Esophagus squamous epithelium (tissue), 5 donors: ENCODE results near the gene MTF1. TPM values are rescaled to one million over a fixed set of nuclear protein-coding genes. Genes with fewer than 3 reads are reported as not detected.
A peak's percentile ranks its signal among the peaks of the same experiment; 100 is the strongest.
"Not testable (repeated sequence)": the region's sequence is repeated elsewhere in the genome, so short reads cannot be mapped to it uniquely, and the experiment has no call there.

Source experiments
- DNase-seq: peaks from one replicate; lab custom pipeline; 2025; lab: John Stamatoyannopoulos, UW
- H3K27ac ChIP-seq, 4 donors: fragments of 200-600 bp; sonication (generic); one replicate each; pipeline ENCODE4 v1.5.1; 2016 to 2019; ENCODE audit warnings: mild to moderate bottlenecking in 1 of 4
- H3K27me3 ChIP-seq, 4 donors: fragments of 200-600 bp; sonication (generic); 1 replicate in 3 of 4; 2 replicates in 1 of 4; pipeline versions ENCODE4 v1.5.1 to v1.6.0; 2017 to 2021; ENCODE audit warnings: antibody characterized with exemption in 1 of 4
- H3K36me3 ChIP-seq, 3 donors: fragments of 200-600 bp; sonication (generic); one replicate each; pipeline ENCODE4 v1.5.1; 2016 to 2019
- H3K4me1 ChIP-seq, 3 donors: fragments of 200-600 bp; sonication (generic); one replicate each; pipeline ENCODE4 v1.5.1; 2017 to 2019
- H3K4me3 ChIP-seq, 4 donors: fragments of 200-600 bp; sonication (generic); 1 replicate in 3 of 4; 2 replicates in 1 of 4; pipeline ENCODE4 v1.5.1; 2016 to 2019; ENCODE audit warnings: mild to moderate bottlenecking in 2 of 4, moderate library complexity in 1 of 4
- H3K9me3 ChIP-seq, 3 donors: fragments of 200-600 bp; sonication (generic); one replicate each; pipeline ENCODE4 v1.5.1; 2016 to 2019
- CTCF ChIP-seq, 6 experiments: fragments of 450-650 bp in 4 of 6; fragments of 200-600 bp in 2 of 6; sonication (generic) in 2 of 6; IDR thresholded peaks; one replicate each; pipeline ENCODE4 v1.5.1; 2016 to 2019; ENCODE audit warnings: antibody characterized with exemption in 6 of 6, mild to moderate bottlenecking in 4 of 6, moderate library complexity in 4 of 6
- POLR2A ChIP-seq, 4 donors: fragments of 450-650 bp; IDR thresholded peaks; one replicate each; pipeline ENCODE4 v1.6.1; 2017; ENCODE audit warnings: antibody characterized with exemption in 4 of 4, mild to moderate bottlenecking in 4 of 4, moderate library complexity in 3 of 4
- WGBS, 2 donors: methylation state at CpG; one replicate each; pipeline ENCODE4 v1.1.5; 2018; 5-methylcytosine and 5-hydroxymethylcytosine counted together
- intact Hi-C: fragments of 100-400 bp; cut with DNase I; formaldehyde crosslinking; loops from one replicate; pipeline ENCODE4 v1.15.0; 2022
- total RNA-seq, 4 donors: library from RNA; depleted of rRNA; stranded (reverse); fragments of >200 nt; gene quantifications; one replicate each; pipeline ENCODE4 v1.1.0, GENCODE V29; 2016
- donor health status: DM: yes; HTN: yes; CAD: no.

Gene MTF1
- 10 to 100 TPM in 2 of 4 donors, 1 to 10 TPM in 2; 6.3 to 13.4 (median 9.9) TPM for total RNA-seq

- no peaks in the 10 kb centered on the region for H3K27me3 ChIP-seq
- 0% methylated on average over 17 to 31 of the region's 61 CpGs for WGBS, 2 donors
- intact Hi-C loops: loop anchor here (5.0 kb wide), 1 partner anchor 52 kb away; the partner anchor contains the start of genes C1orf122 and YRDC
Measured at GRCh38 chr1:37859507-37860345, at the start of gene MTF1. Gene MTF1, minus strand, starts transcription at chr1:37859592. Its CDS starts 1,934 bp downstream, at chr1:37857658.

GRCh38 chr1:37908531-37908930 is 49.1 kb upstream of the MTF1 start:
- DNase-seq, H3K4me3 ChIP-seq, H3K27ac ChIP-seq, H3K4me1 ChIP-seq, intact Hi-C loops, H3K27me3 ChIP-seq, H3K9me3 ChIP-seq: not testable (repeated sequence)
- peaks cover 0 to 25% (median 0%) of the 10 kb centered on the region in 3 donors for H3K36me3 ChIP-seq
- WGBS, 2 donors: 96 to 97% methylated on average over 8 to 10 of the region's 10 CpGs

More at GRCh38 chr1:37859507-37860345, at the start of gene MTF1:
- TF ChIP-seq CTCF (IDR thresholded peaks at IDR 0.05) (peak; percentile 75 to 94 (median 89)), POLR2A (IDR thresholded peaks at IDR 0.05) (peak in 3 of 4 donors; percentile 76 to 95 (median 87))
- H3K27ac ChIP-seq: peak within 1 kb of the TSS; percentile 92 to 99 (median 94)
- peaks cover 5 to 76% (median 22%) of the 10 kb centered on the region in 3 donors for H3K4me1 ChIP-seq
- DNase-seq: peak; percentile 77
- peaks cover 0 to 65% (median 0%) of the 10 kb centered on the region in 3 donors for H3K36me3 ChIP-seq
- peak within 1 kb of the TSS; percentile 72 to 98 (median 77) for H3K4me3 ChIP-seq
- no peaks in the 10 kb centered on the region for H3K9me3 ChIP-seq

- H3K27me3 ChIP-seq, H3K9me3 ChIP-seq, intact Hi-C loops, H3K27ac ChIP-seq, H3K4me1 ChIP-seq, DNase-seq, H3K4me3 ChIP-seq: not testable (repeated sequence)
- 85% methylated on average over 6 of the region's 6 CpGs for WGBS, 2 donors
- H3K36me3 ChIP-seq: peaks cover 0 to 18% (median 0%) of the 10 kb centered on the region in 3 donors
Measured at GRCh38 chr1:37907416-37908125, 48.2 kb upstream of the MTF1 start.

GRCh38 chr1:37906591-37906990 is 47.2 kb upstream of the MTF1 start:
- H3K4me1 ChIP-seq, DNase-seq, H3K9me3 ChIP-seq, H3K27me3 ChIP-seq, intact Hi-C loops, H3K4me3 ChIP-seq, H3K27ac ChIP-seq: not testable (repeated sequence)
- peaks cover 0 to 17% (median 0%) of the 10 kb centered on the region in 3 donors for H3K36me3 ChIP-seq
- 88 to 90% methylated on average over 3 of the region's 3 CpGs for WGBS, 2 donors

GRCh38 chr1:37905727-37906126 is 46.3 kb upstream of the MTF1 start:
- DNase-seq: no peak
- Histone ChIP-seq H3K36me3 (peaks cover 0 to 15% (median 0%) of the 10 kb centered on the region in 3 donors), H3K4me3 (no peak overlapping the region), H3K27ac (no peak overlapping the region), H3K9me3 (no peaks in the 10 kb centered on the region), H3K27me3 (no peaks in the 10 kb centered on the region), H3K4me1 (no peaks in the 10 kb centered on the region)
- TF ChIP-seq CTCF (IDR thresholded peaks at IDR 0.05): no peak
- no peak for TF ChIP-seq POLR2A (IDR thresholded peaks at IDR 0.05)
- WGBS, 2 donors: 96 to 97% methylated on average over 1 of the region's 1 CpG
- intact Hi-C loops: no loop called here

- H3K27ac ChIP-seq, H3K4me3 ChIP-seq, intact Hi-C loops, H3K9me3 ChIP-seq, H3K4me1 ChIP-seq, DNase-seq, H3K27me3 ChIP-seq: not testable (repeated sequence)
- 85 to 89% methylated on average over 6 of the region's 6 CpGs for WGBS, 2 donors
- peaks cover 0 to 15% (median 0%) of the 10 kb centered on the region in 3 donors for H3K36me3 ChIP-seq
Measured at GRCh38 chr1:37903921-37904320, 44.5 kb upstream of the MTF1 start.

- no peak overlapping the region for H3K4me3 ChIP-seq
Measured at GRCh38 chr1:37902983-37903382, 43.6 kb upstream of the MTF1 start.

More at GRCh38 chr1:37902983-37903382, 43.6 kb upstream of the MTF1 start:
- Histone ChIP-seq H3K4me1 (no peaks in the 10 kb centered on the region), H3K27me3 (no peaks in the 10 kb centered on the region), H3K36me3 (peaks cover 0 to 15% (median 0%) of the 10 kb centered on the region in 3 donors), H3K27ac (no peak overlapping the region), H3K9me3 (no peaks in the 10 kb centered on the region)
- TF ChIP-seq POLR2A (IDR thresholded peaks at IDR 0.05): no peak
- DNase-seq: no peak
- intact Hi-C loops: no loop called here
- WGBS, 2 donors: 92 to 97% methylated on average over 5 of the region's 5 CpGs
